ENCODE data around the gene HYPK. TPM values are rescaled to one million over a fixed set of nuclear protein-coding genes. Genes with fewer than 3 reads are reported as not detected.

HYPK gene
- total RNA-seq (2014; rRNA removed; shearing (Covaris generic)): 0.76 and 8.2 TPM in 2 replicates
- 14.0 and 19.9 TPM in 2 replicates for polyA plus RNA-seq (2016; fragmentation: Nextera tagmentation; extraction: Ambion mirVana)

- peak within 1 kb of the TSS; percentile 94 for H3K4me3 ChIP-seq
- H2AFZ ChIP-seq: peak within 1 kb of the TSS; percentile 84
- H3K79me2 ChIP-seq (ENCODE audit: insufficient read depth): peaks cover 35% of the 10 kb centered on the region
- no peaks in the 10 kb centered on the region for H3K9me3 ChIP-seq (ENCODE audit: low read depth)
- peaks cover 2% of the 10 kb centered on the region; the same call in 1 of the 2 replicates for H4K20me1 ChIP-seq (ENCODE audit: insufficient read depth)
- no peaks in the 10 kb centered on the region for H3K9me2 ChIP-seq (ENCODE audit: insufficient read depth)
- H3K4me1 ChIP-seq (ENCODE audit: insufficient read depth): peaks cover 37% of the 10 kb centered on the region
- peaks cover 27% of the 10 kb centered on the region for H3K36me3 ChIP-seq (ENCODE audit: low read depth)
- H3K27ac ChIP-seq: peak within 1 kb of the TSS; percentile 75
- TF ChIP-seq EZH2phosphoT487 (IDR thresholded peaks at IDR 0.05; ENCODE audit: insufficient read depth, low read depth) (no peak), EZH2 (IDR thresholded peaks at IDR 0.05; ENCODE audit: insufficient read depth, poor library complexity, severe bottlenecking) (no peak)
- in situ Hi-C loops (cut with MboI): no loop called here
- DNase-seq: peak; percentile 95
- peak within 1 kb of the TSS; percentile 93 for H3K9ac ChIP-seq
- H3K27me3 ChIP-seq (replicated peaks; ENCODE audit: insufficient read depth): no peaks in the 10 kb centered on the region
- WGBS, 2 experiments (ENCODE audit: low coverage in 1 of 2, low lambda C conversion rate in 2 of 2, missing lambda C conversion rate in 2 of 2): 8% methylated on average over 42 to 44 of the region's 44 CpGs
- H3F3A ChIP-seq (ENCODE audit: insufficient read depth): peaks cover 68% of the 10 kb centered on the region
- peak within 1 kb of the TSS; percentile 93 for H3K4me2 ChIP-seq (ENCODE audit: unreplicated experiment)
Measured at GRCh38 chr15:43800286-43801141, at the start of gene HYPK. TSS of gene HYPK (plus strand) at chr15:43800599. CDS start at chr15:43800623, 24 bp downstream.

- Histone ChIP-seq H3K4me3 (no peak overlapping the region), H3K9me3 (ENCODE audit: low read depth) (no peaks in the 10 kb centered on the region), H3K4me2 (ENCODE audit: unreplicated experiment) (no peak overlapping the region), H3K79me2 (ENCODE audit: insufficient read depth) (peaks cover 100% of the 10 kb centered on the region), H2AFZ (no peak overlapping the region), H3K27ac (no peak overlapping the region), H3F3A (ENCODE audit: insufficient read depth) (0 out of 2 replicates have a peak, but pooled peaks cover 5% of the 10 kb centered on the region), H3K4me1 (ENCODE audit: insufficient read depth) (peaks cover 25% of the 10 kb centered on the region), H3K9ac (no peak overlapping the region), H3K9me2 (ENCODE audit: insufficient read depth) (no peaks in the 10 kb centered on the region), H3K27me3 (replicated peaks; ENCODE audit: insufficient read depth) (no peaks in the 10 kb centered on the region), H3K36me3 (ENCODE audit: low read depth) (peaks cover 30% of the 10 kb centered on the region), H4K20me1 (ENCODE audit: insufficient read depth) (peaks cover 15% of the 10 kb centered on the region; the same call in 1 of the 2 replicates)
- 67 to 72% methylated on average over 6 of the region's 6 CpGs for WGBS, 2 experiments (ENCODE audit: low coverage in 1 of 2, low lambda C conversion rate in 2 of 2, missing lambda C conversion rate in 2 of 2)
- in situ Hi-C loops (cut with MboI): no loop called here
- no peak for DNase-seq
- TF ChIP-seq EZH2phosphoT487 (IDR thresholded peaks at IDR 0.05; ENCODE audit: insufficient read depth, low read depth): no peak
Measured at GRCh38 chr15:43751885-43752284, 48.5 kb upstream of the HYPK start.

- Histone ChIP-seq H3K27ac (peak overlapping the region; percentile 36), H3K9me2 (ENCODE audit: insufficient read depth) (no peaks in the 10 kb centered on the region), H3F3A (ENCODE audit: insufficient read depth) (peaks cover 44% of the 10 kb centered on the region), H3K4me3 (no peak overlapping the region), H4K20me1 (ENCODE audit: insufficient read depth) (no peaks in the 10 kb centered on the region), H3K36me3 (ENCODE audit: low read depth) (peaks cover 70% of the 10 kb centered on the region), H3K4me1 (ENCODE audit: insufficient read depth) (peaks cover 15% of the 10 kb centered on the region), H3K79me2 (ENCODE audit: insufficient read depth) (peaks cover 34% of the 10 kb centered on the region), H3K9ac (no peak overlapping the region), H3K27me3 (replicated peaks; ENCODE audit: insufficient read depth) (no peaks in the 10 kb centered on the region), H2AFZ (no peak overlapping the region), H3K4me2 (ENCODE audit: unreplicated experiment) (no peak overlapping the region), H3K9me3 (ENCODE audit: low read depth) (no peaks in the 10 kb centered on the region)
- in situ Hi-C loops (cut with MboI): no loop called here
- peak; percentile 31 for DNase-seq
- 46 to 50% methylated on average over 6 of the region's 6 CpGs for WGBS, 2 experiments (ENCODE audit: low coverage in 1 of 2, low lambda C conversion rate in 2 of 2, missing lambda C conversion rate in 2 of 2)
- TF ChIP-seq EZH2phosphoT487 (IDR thresholded peaks at IDR 0.05; ENCODE audit: insufficient read depth, low read depth): no peak
- TF ChIP-seq EZH2 (IDR thresholded peaks at IDR 0.05; ENCODE audit: insufficient read depth, poor library complexity, severe bottlenecking): no peak
Measured at GRCh38 chr15:43762824-43763223, 37.6 kb upstream of the HYPK start.

- peaks cover 73% of the 10 kb centered on the region for H3K36me3 ChIP-seq (ENCODE audit: low read depth)
- no peak for DNase-seq
- H3K9me3 ChIP-seq (ENCODE audit: low read depth): no peaks in the 10 kb centered on the region
- H3K27ac ChIP-seq: peak overlapping the region; percentile 36; the same call in 1 of the 2 replicates
- no peak overlapping the region for H3K4me3 ChIP-seq
- no peak overlapping the region for H3K4me2 ChIP-seq (ENCODE audit: unreplicated experiment)
- TF ChIP-seq EZH2phosphoT487 (IDR thresholded peaks at IDR 0.05; ENCODE audit: insufficient read depth, low read depth) (no peak), EZH2 (IDR thresholded peaks at IDR 0.05; ENCODE audit: insufficient read depth, poor library complexity, severe bottlenecking) (no peak)
- H3K9ac ChIP-seq: no peak overlapping the region
- H3F3A ChIP-seq (ENCODE audit: insufficient read depth): peaks cover 47% of the 10 kb centered on the region
- H2AFZ ChIP-seq: no peak overlapping the region
- 51 to 56% methylated on average over 2 of the region's 2 CpGs for WGBS, 2 experiments (ENCODE audit: low coverage in 1 of 2, low lambda C conversion rate in 2 of 2, missing lambda C conversion rate in 2 of 2)
- H3K27me3 ChIP-seq (replicated peaks; ENCODE audit: insufficient read depth): no peaks in the 10 kb centered on the region
- H3K79me2 ChIP-seq (ENCODE audit: insufficient read depth): peaks cover 24% of the 10 kb centered on the region
- H3K9me2 ChIP-seq (ENCODE audit: insufficient read depth): no peaks in the 10 kb centered on the region
- in situ Hi-C loops (cut with MboI): no loop called here
- peaks cover 15% of the 10 kb centered on the region for H3K4me1 ChIP-seq (ENCODE audit: insufficient read depth)
- H4K20me1 ChIP-seq (ENCODE audit: insufficient read depth): no peaks in the 10 kb centered on the region
Measured at GRCh38 chr15:43763819-43764446, 36.5 kb upstream of the HYPK start.

Data from GM23248 (cell line).